HEK293 (cell line): Measurements from ENCODE around the gene ZNF652.

Experiments
- CTCF ChIA-PET: fragments of 350-600 bp; formaldehyde crosslinking; extraction: SDS; loops from one replicate; lab custom pipeline; 2021; ENCODE audit warnings: antibody characterized with exemption; lab: Yijun Ruan, JAX
- POLR2A ChIA-PET: fragments of 300-600 bp; formaldehyde crosslinking; extraction: SDS; loops from one replicate; lab custom pipeline; 2020; ENCODE audit warnings: antibody characterized with exemption, inconsistent platforms; lab: Yijun Ruan, JAX
- H3K27ac ChIP-seq: fragments of 200-500 bp; sonication (Bioruptor generic); 2 replicates; pipeline ENCODE4 v1.5.1; 2014; ENCODE audit warnings: low read depth, low read length, control low read depth, inconsistent platforms; ENCODE audit errors: extremely low read depth
- H3K36me3 ChIP-seq, 2 experiments: fragments of 200-500 bp in 1 of 2; sonication (Bioruptor generic) in 1 of 2; 1 replicate in 1 of 2; 2 replicates in 1 of 2; pipeline ENCODE4 v1.5.1; 2014 to 2017; ENCODE audit warnings: inconsistent platforms in 2 of 2, low read length in 2 of 2; ENCODE audit not compliant: control insufficient read depth in 2 of 2, insufficient read depth in 1 of 2
- H3K4me1 ChIP-seq: fragments of 200-500 bp; sonication (Bioruptor generic); 2 replicates; pipeline ENCODE4 v1.5.1; 2014; ENCODE audit warnings: mild to moderate bottlenecking, low read length, inconsistent platforms; ENCODE audit not compliant: control insufficient read depth, insufficient read depth
- H3K4me3 ChIP-seq: 2 replicates; pipeline ENCODE4 v1.5.1; 2011; ENCODE audit warnings: low read depth, mild to moderate bottlenecking, control low read depth, low read length, moderate library complexity
- H3K9me3 ChIP-seq: fragments of 200-500 bp; sonication (Bioruptor generic); 2 replicates; pipeline ENCODE4 v1.5.1; 2014; ENCODE audit warnings: low read depth, low read length, inconsistent platforms; ENCODE audit not compliant: control insufficient read depth, insufficient read depth
- ATF2 ChIP-seq: fragments of 450-650 bp; formaldehyde crosslinking; IDR thresholded peaks from 2 replicates; pipeline ENCODE4 v1.5.1; 2016; ENCODE audit warnings: missing biosample characterization, missing genetic modification characterization, low read depth
- GLIS2 ChIP-seq: fragments of 450-650 bp; formaldehyde crosslinking; IDR thresholded peaks from 2 replicates; pipeline ENCODE4 v1.5.1; 2016; ENCODE audit warnings: missing biosample characterization, missing genetic modification characterization
- HIC1 ChIP-seq: fragments of 450-650 bp; formaldehyde crosslinking; IDR thresholded peaks from 2 replicates; pipeline ENCODE4 v1.5.1; 2016; ENCODE audit warnings: missing biosample characterization, missing genetic modification characterization
- HOXD13 ChIP-seq: sonication (generic); formaldehyde crosslinking; IDR thresholded peaks from 2 replicates; pipeline ENCODE4 v1.8.0; 2022; ENCODE audit warnings: missing genetic modification reagents, borderline replicate concordance
- PRDM4 ChIP-seq: fragments of 450-650 bp; formaldehyde crosslinking; IDR thresholded peaks from 2 replicates; pipeline ENCODE4 v1.5.1; 2017; ENCODE audit warnings: missing biosample characterization, missing genetic modification characterization
- SALL2 ChIP-seq: fragments of 450-650 bp; formaldehyde crosslinking; IDR thresholded peaks from 2 replicates; pipeline ENCODE4 v1.5.0; 2017; ENCODE audit warnings: missing biosample characterization, mild to moderate bottlenecking, missing genetic modification characterization, borderline replicate concordance
- SCRT2 ChIP-seq: fragments of 450-650 bp; formaldehyde crosslinking; IDR thresholded peaks from 2 replicates; pipeline ENCODE4 v1.5.1; 2016; ENCODE audit warnings: missing biosample characterization, missing genetic modification characterization
- TRIM28 ChIP-seq: IDR thresholded peaks from 2 replicates; pipeline ENCODE4 v1.6.1; 2011; ENCODE audit warnings: low read length, control low read depth, borderline replicate concordance
- ZBTB26 ChIP-seq: fragments of 450-650 bp; formaldehyde crosslinking; optimal IDR thresholded peaks from 2 replicates; pipeline ENCODE3; 2016; ENCODE audit warnings: missing biosample characterization, mild to moderate bottlenecking, missing genetic modification characterization
- ZNF2 ChIP-seq: fragments of 450-650 bp; formaldehyde crosslinking; IDR thresholded peaks from 2 replicates; pipeline ENCODE4 v1.5.1; 2016; ENCODE audit warnings: missing biosample characterization, missing genetic modification characterization
- ZNF24 ChIP-seq: fragments of 450-650 bp; formaldehyde crosslinking; IDR thresholded peaks from 2 replicates; pipeline ENCODE4 v1.5.1; 2016; ENCODE audit warnings: missing biosample characterization, missing genetic modification characterization
- ZNF335 ChIP-seq: fragments of 450-650 bp; formaldehyde crosslinking; conservative IDR thresholded peaks from 2 replicates; pipeline ENCODE4 v1.5.1; 2016; ENCODE audit warnings: missing biosample characterization, missing genetic modification characterization
- ZNF354C ChIP-seq: fragments of 450-650 bp; formaldehyde crosslinking; IDR thresholded peaks from 2 replicates; pipeline ENCODE4 v1.5.1; 2016; ENCODE audit warnings: missing biosample characterization, missing genetic modification characterization, low read depth, borderline replicate concordance
- ZNF37A ChIP-seq: fragments of 450-650 bp; IDR thresholded peaks from 2 replicates; pipeline ENCODE4 v1.5.1; 2018; ENCODE audit warnings: missing biosample characterization, missing genetic modification characterization
- ZNF510 ChIP-seq: fragments of 450-650 bp; formaldehyde crosslinking; IDR thresholded peaks from 2 replicates; pipeline ENCODE4 v1.5.1; 2018; ENCODE audit warnings: mild to moderate bottlenecking, missing genetic modification characterization, missing biosample characterization; ENCODE audit not compliant: insufficient replicate concordance
- ZNF544 ChIP-seq: fragments of 450-650 bp; formaldehyde crosslinking; IDR thresholded peaks from 2 replicates; pipeline ENCODE4 v1.5.0; 2017; ENCODE audit warnings: missing biosample characterization, missing genetic modification characterization
- ZNF571 ChIP-seq: fragments of 450-650 bp; formaldehyde crosslinking; IDR thresholded peaks from 2 replicates; pipeline ENCODE4 v1.5.0; 2017; ENCODE audit warnings: missing biosample characterization, missing genetic modification characterization
- ZNF596 ChIP-seq: fragments of 450-650 bp; IDR thresholded peaks from 2 replicates; pipeline ENCODE4 v1.5.0; 2018; ENCODE audit warnings: missing biosample characterization, mild to moderate bottlenecking, missing genetic modification characterization, moderate library complexity
- ZNF600 ChIP-seq: fragments of 450-650 bp; formaldehyde crosslinking; IDR thresholded peaks from 2 replicates; pipeline ENCODE4 v1.5.1; 2016; ENCODE audit warnings: missing biosample characterization, missing genetic modification characterization
- ZNF629 ChIP-seq: fragments of 450-650 bp; formaldehyde crosslinking; IDR thresholded peaks from 2 replicates; pipeline ENCODE4 v1.5.1; 2017; ENCODE audit warnings: missing biosample characterization, missing genetic modification characterization
- ZNF664 ChIP-seq: fragments of 450-650 bp; formaldehyde crosslinking; IDR thresholded peaks from 2 replicates; pipeline ENCODE4 v1.5.1; 2016; ENCODE audit warnings: missing biosample characterization, missing genetic modification characterization
- ZSCAN18 ChIP-seq: fragments of 450-650 bp; formaldehyde crosslinking; IDR thresholded peaks from 2 replicates; pipeline ENCODE4 v1.5.1; 2016; ENCODE audit warnings: missing biosample characterization, missing genetic modification characterization

Gene ZNF652

GRCh38 chr17:49381033-49381432 lies 19.0 kb upstream of the ZNF652 start:
- CTCF ChIA-PET = interaction anchor here (0.7 to 1.8 kb wide), 4 partner anchors 12 to 54 kb away, joined by 3 to 4 read pairs (median 4); no protein-coding TSS in a partner anchor

GRCh38 chr17:49379926-49380325 lies 17.9 kb upstream of the ZNF652 start:
- TF ChIP-seq ZNF335 (tag by site-specific recombination) (no peak), ZNF510 (tag by site-specific recombination) (no peak), ZNF596 (no peak), TRIM28 (no peak), ZNF544 (tag by site-specific recombination) (no peak), ZNF664 (tag by site-specific recombination) (no peak), HIC1 (tag by site-specific recombination) (no peak), ZNF24 (tag by site-specific recombination) (no peak), ZNF37A (tag by site-specific recombination) (no peak), ZNF600 (tag by site-specific recombination) (no peak)
- ChIA-PET POLR2A (no interaction called here), CTCF (interaction anchor here (0.6 to 1.2 kb wide), 2 partner anchors 10 to 90 kb away, joined by 3 read pairs; no protein-coding TSS in a partner anchor)
- Histone ChIP-seq H3K4me1 (no peaks in the 10 kb centered on the region), H3K27ac (no peak overlapping the region), H3K36me3 (no peaks in the 10 kb centered on the region), H3K4me3 (no peak overlapping the region), H3K9me3 (no peaks in the 10 kb centered on the region; the same call in 1 of the 2 replicates)

More at GRCh38 chr17:49381033-49381432, 19.0 kb upstream of the ZNF652 start:
- POLR2A ChIA-PET = no interaction called here
- TF ChIP-seq HOXD13 (CRISPR knock-in tag) = no peak
- TF ChIP-seq ZNF354C (tag by site-specific recombination) = no peak
- no peak for TF ChIP-seq ZSCAN18 (tag by site-specific recombination)
- TF ChIP-seq SALL2 = no peak
- TF ChIP-seq ZNF629 (tag by site-specific recombination) = no peak
- TF ChIP-seq ATF2 (tag by site-specific recombination) = no peak
- TF ChIP-seq ZNF2 = no peak
- no peak for TF ChIP-seq ZNF571
- TF ChIP-seq PRDM4 (tag by site-specific recombination) = no peak
- no peak for TF ChIP-seq ZBTB26 (tag by site-specific recombination)
- no peak for TF ChIP-seq SCRT2
- no peak for TF ChIP-seq GLIS2 (tag by site-specific recombination)
- Histone ChIP-seq H3K4me1 (no peaks in the 10 kb centered on the region), H3K36me3 (no peaks in the 10 kb centered on the region), H3K27ac (no peak overlapping the region), H3K4me3 (no peak overlapping the region), H3K9me3 (no peaks in the 10 kb centered on the region; the same call in 1 of the 2 replicates)
